KMS-11 (cell line): Measurements from ENCODE around the gene ZPBP2.

Experiments
- H2AFZ ChIP-seq: fragments of 200-600 bp; sonication (generic); 2 replicates; pipeline ENCODE4 v1.6.1; 2016; ENCODE audit warnings: antibody characterized with exemption, mixed run types, low read depth
- H3K27ac ChIP-seq: fragments of 200-600 bp; sonication (generic); 2 replicates; pipeline ENCODE4 v1.6.1; 2016; ENCODE audit warnings: mild to moderate bottlenecking, mixed run types
- H3K27me3 ChIP-seq: fragments of 200-600 bp; sonication (generic); 2 replicates; pipeline ENCODE4 v1.6.1; 2017; ENCODE audit warnings: mild to moderate bottlenecking, low read depth, mixed run types, moderate library complexity; ENCODE audit not compliant: insufficient read depth
- H3K36me3 ChIP-seq: fragments of 200-600 bp; sonication (generic); 2 replicates; pipeline ENCODE4 v1.6.1; 2017; ENCODE audit warnings: mild to moderate bottlenecking, mixed run types; ENCODE audit not compliant: insufficient read depth
- H3K4me1 ChIP-seq: fragments of 200-600 bp; sonication (generic); 2 replicates; pipeline ENCODE4 v1.6.1; 2016; ENCODE audit warnings: mild to moderate bottlenecking, low read depth, mixed run types; ENCODE audit not compliant: poor library complexity, severe bottlenecking
- H3K4me2 ChIP-seq: fragments of 200-600 bp; sonication (generic); 2 replicates; pipeline ENCODE4 v1.7.0; 2016; ENCODE audit warnings: mild to moderate bottlenecking, mixed run types
- H3K4me3 ChIP-seq: fragments of 200-600 bp; sonication (generic); IDR thresholded peaks from 2 replicates; pipeline ENCODE4 v1.6.1; 2017; ENCODE audit warnings: low read depth, low read length, mixed read lengths; ENCODE audit not compliant: insufficient read depth
- H3K79me2 ChIP-seq: fragments of 200-600 bp; sonication (generic); 2 replicates; pipeline ENCODE4 v1.6.1; 2016; ENCODE audit warnings: low read depth, mixed run types; ENCODE audit not compliant: insufficient read depth
- H3K9ac ChIP-seq: fragments of 200-600 bp; sonication (generic); 2 replicates; pipeline ENCODE4 v1.6.1; 2016; ENCODE audit warnings: mild to moderate bottlenecking, mixed run types
- H4K20me1 ChIP-seq: fragments of 200-600 bp; sonication (generic); 2 replicates; pipeline ENCODE4 v1.6.1; 2016; ENCODE audit warnings: mild to moderate bottlenecking, mixed run types; ENCODE audit not compliant: insufficient read depth
- CTCF ChIP-seq: fragments of 200-600 bp; sonication (generic); conservative IDR thresholded peaks from 2 replicates; pipeline ENCODE4 v1.6.1; 2017; ENCODE audit warnings: low read depth, mild to moderate bottlenecking, antibody characterized with exemption, low read length, moderate library complexity, mixed read lengths

ZPBP2 gene

DNA sequence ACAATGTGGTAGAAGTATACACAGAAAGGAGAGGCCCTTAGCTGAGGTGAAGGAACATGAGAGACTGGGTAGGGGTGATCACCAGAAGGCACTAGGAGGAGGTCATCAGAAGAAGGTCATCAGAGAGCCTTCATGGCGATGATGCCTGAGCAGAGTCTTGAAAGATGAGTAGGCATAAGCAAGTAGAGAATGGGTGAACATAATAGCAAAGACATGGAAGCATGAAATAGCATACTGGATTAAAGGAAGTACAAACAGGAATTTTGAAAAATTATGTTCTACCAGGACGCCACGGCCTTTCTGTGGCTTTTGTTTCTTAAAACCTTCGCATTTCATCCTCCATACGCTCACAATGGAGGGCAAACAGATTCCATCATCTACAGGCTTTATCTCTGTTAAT lies 6.8 kb upstream of the ZPBP2 start:
- Histone ChIP-seq H3K4me1 (peaks cover 67% of the 10 kb centered on the region), H3K36me3 (0 out of 2 replicates have a peak, but pooled peaks cover 4% of the 10 kb centered on the region), H2AFZ (no peak overlapping the region), H3K79me2 (peaks cover 91% of the 10 kb centered on the region), H3K4me2 (peak overlapping the region; percentile 95), H3K27ac (peak overlapping the region; percentile 95), H3K9ac (peak overlapping the region; percentile 99), H3K27me3 (no peaks in the 10 kb centered on the region), H3K4me3 (no peak overlapping the region), H4K20me1 (no peaks in the 10 kb centered on the region)
- TF ChIP-seq CTCF: no peak

DNA sequence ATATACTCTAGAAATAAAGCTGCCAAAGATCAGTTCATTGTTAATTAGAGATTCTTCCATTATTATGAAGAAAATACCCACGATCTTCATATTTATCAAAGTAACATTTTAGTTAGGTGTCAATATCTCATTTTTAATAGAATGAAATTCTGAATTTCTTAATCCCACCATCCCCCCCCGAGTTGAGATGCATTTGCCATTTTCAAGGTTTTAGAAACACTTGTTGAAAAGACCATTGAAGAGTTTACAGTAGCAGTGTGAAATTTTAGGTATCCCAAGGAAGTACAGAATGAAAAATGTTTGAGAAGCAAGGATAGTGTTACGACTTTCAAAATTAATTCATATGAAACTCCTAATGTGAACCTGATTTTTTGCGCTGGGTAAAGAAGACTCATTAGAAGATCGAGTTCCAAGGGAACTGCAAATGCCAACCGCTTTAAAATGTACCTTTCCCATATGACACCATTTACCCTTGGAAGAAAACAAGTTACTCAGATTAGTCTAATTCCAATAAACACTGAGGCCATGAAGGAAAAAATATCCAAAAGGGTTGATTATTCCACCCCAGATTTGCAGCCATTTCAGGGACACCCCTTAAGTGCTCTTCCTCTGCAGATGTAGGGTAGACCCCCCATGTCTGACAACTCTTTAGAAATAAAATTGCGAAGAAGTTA lies 4.6 kb upstream of the ZPBP2 start:
- TF ChIP-seq CTCF: 0 out of 2 replicates have a peak, but pooled peaks have one; percentile 7
- H4K20me1 ChIP-seq: no peaks in the 10 kb centered on the region
- peak overlapping the region; percentile 95 for H3K27ac ChIP-seq
- H3K9ac ChIP-seq: peak overlapping the region; percentile 99
- H2AFZ ChIP-seq: 0 out of 2 replicates have a peak overlapping the region, but pooled peaks have one; percentile 2
- peak overlapping the region; percentile 58 for H3K4me3 ChIP-seq
- H3K27me3 ChIP-seq: no peaks in the 10 kb centered on the region
- peaks cover 67% of the 10 kb centered on the region for H3K4me1 ChIP-seq
- H3K36me3 ChIP-seq: 0 out of 2 replicates have a peak, but pooled peaks cover 4% of the 10 kb centered on the region
- H3K79me2 ChIP-seq: peaks cover 70% of the 10 kb centered on the region
- peak overlapping the region; percentile 95 for H3K4me2 ChIP-seq

GRCh38 chr17:39863918-39864746 lies 3.9 kb upstream of the ZPBP2 start, which contains the start of gene IKZF3:
Gene IKZF3 (minus strand): TSS chr17:39864312. CDS start chr17:39864126, 186 bp downstream.
- peak within 1 kb of the TSS; percentile 58 for H3K4me3 ChIP-seq
- no peaks in the 10 kb centered on the region for H4K20me1 ChIP-seq
- peak within 1 kb of the TSS; percentile 99 for H3K9ac ChIP-seq
- peaks cover 67% of the 10 kb centered on the region for H3K4me1 ChIP-seq
- 0 out of 2 replicates have a peak within 1 kb of the TSS, but pooled peaks have one; percentile 7 for H2AFZ ChIP-seq
- H3K27me3 ChIP-seq: no peaks in the 10 kb centered on the region
- peak within 1 kb of the TSS; percentile 95 for H3K4me2 ChIP-seq
- peak within 1 kb of the TSS; percentile 95 for H3K27ac ChIP-seq
- H3K79me2 ChIP-seq: peaks cover 63% of the 10 kb centered on the region
- H3K36me3 ChIP-seq: 0 out of 2 replicates have a peak, but pooled peaks cover 4% of the 10 kb centered on the region
- 0 out of 2 replicates have a peak, but pooled peaks have one; percentile 18 for TF ChIP-seq CTCF

- peak overlapping the region; percentile 95 for H3K27ac ChIP-seq
- no peaks in the 10 kb centered on the region for H3K36me3 ChIP-seq
- peaks cover 53% of the 10 kb centered on the region for H3K4me1 ChIP-seq
- no peak overlapping the region for H3K4me3 ChIP-seq
- H3K9ac ChIP-seq: peak overlapping the region; percentile 99; the same call in 1 of the 2 replicates
- H3K27me3 ChIP-seq: no peaks in the 10 kb centered on the region
- H4K20me1 ChIP-seq: no peaks in the 10 kb centered on the region
- H2AFZ ChIP-seq: no peak overlapping the region
- H3K4me2 ChIP-seq: peak overlapping the region; percentile 92
- TF ChIP-seq CTCF: no peak
- H3K79me2 ChIP-seq: peaks cover 42% of the 10 kb centered on the region
These were observed 1.8 kb upstream of the ZPBP2 start for GRCh38 chr17:39866013-39866730.
